HCT116 (cell line): ENCODE data around the gene RAD21L1. TPM values are rescaled to one million over a fixed set of nuclear protein-coding genes. Genes with fewer than 3 reads are reported as not detected.

Source experiments
- ATAC-seq: fragments of 200-7000 bp; cut with Tn5 transposase; 2 replicates; pipeline ENCODE4 v1.9.1; 2020; ENCODE audit warnings: mild to moderate bottlenecking, moderate library complexity
- BruUV-seq: library from RNA; stranded (reverse); fragments of 400-500 nt; replicated peaks from 2 replicates; lab custom pipeline; 2021; lab: Mats Ljungman, UMichigan
- CTCF ChIA-PET: fragments of 300-600 bp; sonication (Branson Sonifier 250); formaldehyde crosslinking; loops from one replicate; lab custom pipeline; 2021; ENCODE audit warnings: antibody characterized with exemption; lab: Charles Lee
- POLR2A ChIA-PET: fragments of 300-600, 350-600 bp; sonication (Branson Sonifier 250); formaldehyde crosslinking; loops from one replicate; lab custom pipeline; 2021; ENCODE audit warnings: antibody characterized with exemption; lab: Charles Lee
- RAD21 ChIA-PET, 2 experiments: fragments of 300-600 bp; sonication (Branson Sonifier 250); formaldehyde crosslinking; loops; one replicate each; lab custom pipeline; 2023; ENCODE audit warnings: low total read pairs in 2 of 2; ENCODE audit not compliant: uncharacterized antibody in 2 of 2, unreplicated experiment in 2 of 2, low non-redundant PET in 1 of 2; lab: Charles Lee
- DNase-seq: peaks from one replicate; pipeline ENCODE4 v3.0.0-alpha.2; 2010; ENCODE audit warnings: low read depth, low spot score
- H2AFZ ChIP-seq: fragments of 200-600 bp; shearing (Covaris generic), sonication (generic); 2 replicates; pipeline ENCODE4 v1.6.1; 2017; ENCODE audit warnings: low read depth, mixed run types, mixed read lengths, antibody characterized with exemption, low read length; ENCODE audit not compliant: poor library complexity, severe bottlenecking
- H3K27ac ChIP-seq: 2 replicates; pipeline ENCODE4 v1.5.1; 2012; ENCODE audit warnings: low read depth, low read length
- H3K27me3 ChIP-seq: fragments of 200-600 bp; sonication (generic); 2 replicates; pipeline ENCODE4 v1.6.1; 2016; ENCODE audit warnings: mixed run types, low read length, mixed read lengths; ENCODE audit not compliant: insufficient read depth
- H3K36me3 ChIP-seq, 2 experiments: fragments of 200-500 bp in 1 of 2; fragments of 200-600 bp in 1 of 2; sonication (Bioruptor generic) in 1 of 2; sonication (generic) in 1 of 2; 2 replicates each; pipeline versions ENCODE4 v1.5.1 to v1.6.1; 2014 to 2016; ENCODE audit warnings: low read length in 2 of 2, inconsistent platforms in 1 of 2, mixed read lengths in 1 of 2, mixed run types in 1 of 2; ENCODE audit not compliant: insufficient read depth in 2 of 2, control insufficient read depth in 1 of 2
- H3K4me1 ChIP-seq, 2 experiments: fragments of 200-600 bp in 1 of 2; sonication (generic) in 1 of 2; 2 replicates each; pipeline versions ENCODE4 v1.5.1 to v1.6.1; 2012 to 2017; ENCODE audit warnings: low read length in 2 of 2, inconsistent platforms in 1 of 2, mild to moderate bottlenecking in 1 of 2, mixed read lengths in 1 of 2, mixed run types in 1 of 2, moderate library complexity in 1 of 2; ENCODE audit not compliant: insufficient read depth in 2 of 2, control insufficient read depth in 1 of 2
- H3K4me2 ChIP-seq: fragments of 200-600 bp; sonication (generic); 2 replicates; pipeline ENCODE4 v1.6.1; 2017; ENCODE audit warnings: mixed run types, low read length, mixed read lengths
- H3K4me3 ChIP-seq, 2 experiments: fragments of 200-600 bp in 1 of 2; sonication (generic) in 1 of 2; replicated peaks in 1 of 2; 2 replicates each; pipeline ENCODE4 v1.5.1; 2011 to 2016; ENCODE audit warnings: low read length in 2 of 2, control low read depth in 1 of 2, low read depth in 1 of 2, mild to moderate bottlenecking in 1 of 2, mixed read lengths in 1 of 2, mixed run types in 1 of 2
- H3K79me2 ChIP-seq: fragments of 200-600 bp; sonication (generic); 2 replicates; pipeline ENCODE4 v1.6.1; 2017; ENCODE audit warnings: mild to moderate bottlenecking, mixed run types, low read length, moderate library complexity, mixed read lengths; ENCODE audit not compliant: insufficient read depth
- H3K9ac ChIP-seq: fragments of 200-600 bp; sonication (generic); 2 replicates; pipeline ENCODE4 v1.6.1; 2016; ENCODE audit warnings: low read length, mixed read lengths
- H3K9me2 ChIP-seq: fragments of 200-600 bp; sonication (generic), shearing (Covaris generic); 2 replicates; pipeline ENCODE4 v1.6.1; 2017; ENCODE audit warnings: mixed run types, mild to moderate bottlenecking, moderate library complexity; ENCODE audit not compliant: insufficient read depth
- H3K9me3 ChIP-seq, 2 experiments: fragments of 200-500 bp in 1 of 2; fragments of 200-600 bp in 1 of 2; sonication (Bioruptor generic) in 1 of 2; sonication (generic) in 1 of 2; 2 replicates each; pipeline ENCODE4 v1.6.1; 2014 to 2017; ENCODE audit warnings: low read length in 2 of 2, mixed read lengths in 2 of 2, inconsistent platforms in 1 of 2, low read depth in 1 of 2, mild to moderate bottlenecking in 1 of 2, mixed run types in 1 of 2, moderate library complexity in 1 of 2; ENCODE audit not compliant: control insufficient read depth in 1 of 2, insufficient read depth in 1 of 2
- H4K20me1 ChIP-seq: fragments of 200-600 bp; sonication (generic), shearing (Covaris generic); 2 replicates; pipeline ENCODE4 v1.6.1; 2017; ENCODE audit warnings: mixed run types, mild to moderate bottlenecking, moderate library complexity; ENCODE audit not compliant: insufficient read depth
- CBX3 ChIP-seq: IDR thresholded peaks from 2 replicates; pipeline ENCODE4 v1.6.1; 2012; ENCODE audit warnings: low read depth
- EGR1 ChIP-seq: IDR thresholded peaks from 2 replicates; pipeline ENCODE4 v1.6.1; 2012; ENCODE audit warnings: low read depth
- EZH2 ChIP-seq: fragments of 200-600 bp; sonication (generic); IDR thresholded peaks from 2 replicates; pipeline ENCODE4 v1.6.1; 2017; ENCODE audit warnings: antibody characterized with exemption, mixed run types
- FOSL1 ChIP-seq: IDR thresholded peaks from 2 replicates; pipeline ENCODE4 v1.6.1; 2012; ENCODE audit warnings: low read depth
- JUND ChIP-seq: IDR thresholded peaks from 2 replicates; pipeline ENCODE4 v1.6.1; 2012
- RAD21 ChIP-seq: IDR thresholded peaks from 2 replicates; pipeline ENCODE4 v1.6.1; 2012; ENCODE audit warnings: low read depth, mild to moderate bottlenecking
- SRF ChIP-seq: IDR thresholded peaks from 2 replicates; pipeline ENCODE4 v1.6.1; 2012; ENCODE audit warnings: low read depth
- YY1 ChIP-seq: IDR thresholded peaks from 2 replicates; pipeline ENCODE4 v1.6.1; 2011; ENCODE audit warnings: low read length, low read depth, moderate library complexity, mild to moderate bottlenecking; ENCODE audit not compliant: insufficient replicate concordance; ENCODE audit errors: extremely low read depth
- ZFX ChIP-seq: fragments of 450-650 bp; IDR thresholded peaks from 2 replicates; pipeline ENCODE4 v1.6.1; 2017
- ZNF274 ChIP-seq: fragments of 200-500 bp; sonication (Bioruptor generic); IDR thresholded peaks from 2 replicates; pipeline ENCODE4 v1.6.1; 2014; ENCODE audit warnings: mild to moderate bottlenecking, low read depth, low read length, inconsistent platforms
- intact Hi-C: fragments of 100-400 bp; cut with micrococcal nuclease; formaldehyde crosslinking; loops from 2 replicates; pipeline ENCODE4 v1.10.0; 2022
- total RNA-seq: library from RNA; stranded (reverse); gene quantifications from one replicate; pipeline ENCODE4 v1.2.1, GENCODE V29; 2021; ENCODE audit not compliant: unreplicated experiment
- TF ChIP-seq, protein P1 (sequence below): IDR thresholded peaks from 2 replicates; pipeline ENCODE4 v1.6.1; 2011; ENCODE audit warnings: mild to moderate bottlenecking, low read length, moderate library complexity; ENCODE audit not compliant: insufficient replicate concordance; ENCODE audit errors: extremely low read depth

The RAD21L1 gene
- total RNA-seq, 1 experiment from 2014 or later = 0.17 TPM

- H3K27me3 ChIP-seq = no peaks in the 10 kb centered on the region
- H3K9me3 ChIP-seq = no peaks in the 10 kb centered on the region
- no peak overlapping the region for H3K4me2 ChIP-seq
- TF ChIP-seq ZNF274 = no peak
- no peak for TF ChIP-seq YY1
- TF ChIP-seq ZFX = no peak
- TF ChIP-seq EGR1 = no peak
- TF ChIP-seq JUND = no peak
- no peak for TF ChIP-seq FOSL1
- TF ChIP-seq SRF = no peak
- TF ChIP-seq, protein P1, sequence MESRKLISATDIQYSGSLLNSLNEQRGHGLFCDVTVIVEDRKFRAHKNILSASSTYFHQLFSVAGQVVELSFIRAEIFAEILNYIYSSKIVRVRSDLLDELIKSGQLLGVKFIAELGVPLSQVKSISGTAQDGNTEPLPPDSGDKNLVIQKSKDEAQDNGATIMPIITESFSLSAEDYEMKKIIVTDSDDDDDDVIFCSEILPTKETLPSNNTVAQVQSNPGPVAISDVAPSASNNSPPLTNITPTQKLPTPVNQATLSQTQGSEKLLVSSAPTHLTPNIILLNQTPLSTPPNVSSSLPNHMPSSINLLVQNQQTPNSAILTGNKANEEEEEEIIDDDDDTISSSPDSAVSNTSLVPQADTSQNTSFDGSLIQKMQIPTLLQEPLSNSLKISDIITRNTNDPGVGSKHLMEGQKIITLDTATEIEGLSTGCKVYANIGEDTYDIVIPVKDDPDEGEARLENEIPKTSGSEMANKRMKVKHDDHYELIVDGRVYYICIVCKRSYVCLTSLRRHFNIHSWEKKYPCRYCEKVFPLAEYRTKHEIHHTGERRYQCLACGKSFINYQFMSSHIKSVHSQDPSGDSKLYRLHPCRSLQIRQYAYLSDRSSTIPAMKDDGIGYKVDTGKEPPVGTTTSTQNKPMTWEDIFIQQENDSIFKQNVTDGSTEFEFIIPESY = no peak
- no peak for TF ChIP-seq CBX3
- no peak for TF ChIP-seq EZH2
- TF ChIP-seq RAD21 = no peak
- no peak overlapping the region for H3K27ac ChIP-seq
- peaks cover 6 to 19% of the 10 kb centered on the region in 2 experiments; a peak in 3 of 4 replicates for H3K4me1 ChIP-seq
- DNase-seq = no peak
- RAD21 ChIA-PET = no interaction called here
- intact Hi-C loops = no loop called here
- no peak overlapping the region for H3K4me3 ChIP-seq
- H3K79me2 ChIP-seq = no peaks in the 10 kb centered on the region
- H3K9ac ChIP-seq = no peak overlapping the region
- POLR2A ChIA-PET = no interaction called here
- H2AFZ ChIP-seq = no peak overlapping the region
- H3K36me3 ChIP-seq = no peaks in the 10 kb centered on the region
- BruUV-seq = no TSS peak
- no peaks in the 10 kb centered on the region for H4K20me1 ChIP-seq
- no peaks in the 10 kb centered on the region for H3K9me2 ChIP-seq
- ATAC-seq = no peak
- CTCF ChIA-PET = no interaction called here
These were observed 44.0 kb downstream of the RAD21L1 start for GRCh38 chr20:1269850-1270249.
